Measurements from ENCODE around the gene ANKRD40CL.

Gene ANKRD40CL

DNA sequence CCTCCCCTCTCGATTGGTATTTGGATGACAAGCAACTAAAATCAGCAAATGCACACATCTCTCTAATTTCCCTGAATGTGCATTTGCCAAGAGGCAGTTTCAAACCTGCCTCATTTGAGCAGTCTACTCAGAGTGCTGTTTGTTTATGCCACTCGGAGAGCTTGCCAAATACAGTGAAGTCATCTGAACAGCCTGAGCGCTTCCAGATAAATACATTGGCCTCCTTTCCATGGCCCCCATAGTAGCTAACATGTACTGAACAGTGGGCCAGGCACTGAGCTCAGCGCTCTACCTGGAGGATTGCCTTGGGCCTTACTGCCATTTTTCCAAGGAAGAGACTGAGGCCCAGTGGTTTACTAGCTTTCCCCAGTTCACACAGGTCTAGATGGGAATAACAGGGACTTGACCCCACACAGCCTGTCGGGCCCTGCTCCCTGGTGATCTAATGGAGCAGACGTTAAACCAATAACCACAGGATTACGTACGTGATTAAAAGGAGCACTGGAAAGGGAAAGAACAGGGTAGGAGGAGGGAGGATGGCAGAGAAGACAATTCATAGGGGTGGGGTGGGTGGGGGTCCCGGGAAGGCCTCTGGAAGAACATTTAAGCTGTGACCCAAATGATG, 18.7 kb upstream of the ANKRD40CL start:
- no peak for DNase-seq

DNA sequence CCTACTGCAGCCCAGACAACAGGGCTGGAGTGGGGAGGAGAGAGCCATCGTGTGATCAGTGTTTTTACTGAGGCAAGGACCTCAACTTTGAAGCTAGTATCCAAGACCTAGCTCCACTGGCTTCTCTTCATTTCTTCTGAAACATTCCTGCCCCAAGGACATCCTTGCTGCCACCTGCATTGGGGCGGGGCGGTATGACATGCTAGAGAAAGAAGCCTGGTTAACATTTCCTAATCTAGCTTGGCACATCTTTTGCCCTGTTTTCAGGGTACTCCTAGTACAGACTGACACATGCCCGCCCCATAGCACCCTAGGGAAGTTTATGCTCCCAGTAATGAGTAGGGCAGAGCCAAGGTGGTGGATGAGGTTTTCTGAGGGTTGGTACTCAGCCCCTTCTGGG, 17.8 kb upstream of the ANKRD40CL start:
- no peak for DNase-seq

DNA sequence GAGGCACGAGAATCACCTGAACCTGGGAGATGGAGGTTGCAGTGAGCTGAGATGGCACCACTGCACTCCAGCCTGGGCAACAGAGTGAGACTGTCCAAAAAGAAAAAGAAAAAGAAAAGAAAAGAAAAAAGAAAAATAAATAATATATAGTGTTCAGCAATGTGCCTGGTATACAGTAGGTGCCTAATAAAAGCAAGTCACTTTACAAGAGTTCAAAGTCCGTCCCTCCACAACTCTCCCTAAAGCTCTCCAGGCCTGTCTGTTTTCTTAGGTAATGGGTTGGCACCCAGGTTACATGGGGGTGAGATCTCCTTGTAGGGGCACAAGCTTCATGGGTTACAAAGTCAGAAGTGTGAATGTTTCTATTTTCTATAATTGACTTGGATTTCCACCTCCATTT, 16.6 kb upstream of the ANKRD40CL start:
- no peak for DNase-seq

DNA sequence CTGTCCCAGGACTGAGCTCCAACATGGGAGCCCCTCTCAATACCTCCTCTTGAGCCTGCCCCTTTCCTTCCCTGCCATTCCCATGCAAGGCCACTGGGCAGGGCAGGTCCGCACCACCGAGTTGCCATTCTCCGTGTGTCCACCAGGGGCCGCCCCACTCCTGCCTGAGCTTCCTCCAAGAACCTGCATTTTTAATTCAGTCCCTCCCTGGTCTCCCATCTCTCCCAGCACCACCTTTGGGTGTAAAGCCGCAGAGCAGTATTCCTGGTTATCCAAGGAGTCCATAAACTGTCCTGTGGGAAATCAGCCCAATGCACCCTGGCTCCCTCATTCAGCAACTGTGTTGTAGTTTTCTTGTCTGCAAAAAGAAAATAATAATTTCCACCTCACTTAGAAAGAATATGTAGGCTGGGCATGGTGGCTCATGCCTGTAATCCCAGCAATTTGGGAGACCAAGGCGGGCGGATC, 15.9 kb upstream of the ANKRD40CL start:
- DNase-seq, result peak; percentile 85

DNA sequence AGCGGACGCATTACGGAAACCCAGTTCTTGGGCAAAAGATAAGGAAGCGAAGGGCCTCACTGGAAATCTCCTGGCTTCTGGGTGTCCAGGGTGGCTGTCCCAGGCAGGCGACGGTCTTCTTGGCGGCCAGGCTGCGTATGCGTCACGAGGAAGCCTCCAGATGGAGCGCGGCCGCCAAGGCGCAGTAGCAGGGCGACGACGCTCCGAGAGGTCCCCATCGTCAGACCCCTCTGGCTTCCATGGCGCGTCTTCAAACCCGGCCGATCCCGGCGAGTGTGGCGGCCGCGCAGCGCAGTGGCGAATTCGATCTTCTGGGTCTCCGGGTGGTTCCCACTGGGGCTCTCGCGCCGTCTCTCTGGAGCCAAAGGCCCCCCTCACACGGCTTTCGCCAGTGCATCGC, 13.8 kb upstream of the ANKRD40CL start:
- peak; percentile 10 for DNase-seq

DNA sequence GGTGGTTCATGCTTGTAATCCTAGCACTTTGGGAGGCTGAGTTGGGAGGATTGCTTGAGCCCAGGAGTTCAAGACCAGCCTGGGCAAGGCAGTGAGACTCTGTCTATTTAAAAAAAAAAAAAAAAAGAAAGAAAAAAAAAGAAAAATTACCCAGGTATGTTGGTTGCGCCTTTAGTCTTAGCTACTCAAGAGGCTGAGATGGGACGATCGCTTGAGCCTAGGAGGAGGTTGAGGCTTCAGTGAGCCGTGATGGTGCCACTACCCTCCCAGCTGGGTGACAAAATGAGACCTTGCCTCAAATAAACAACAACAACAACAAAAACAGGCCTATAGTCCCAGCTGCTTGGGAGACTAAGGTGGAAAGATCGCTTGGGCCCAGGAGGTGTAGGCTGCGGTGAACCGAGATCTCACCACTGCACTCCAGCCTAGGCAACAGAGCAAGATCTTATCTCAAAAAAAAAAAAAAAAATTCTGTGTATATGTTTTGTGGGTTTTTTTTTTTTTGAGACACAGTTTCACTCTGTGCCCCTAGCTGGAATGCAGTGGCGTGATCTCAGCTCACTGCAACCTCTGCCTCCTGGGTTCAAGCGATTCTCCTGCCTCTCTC, 12.5 kb upstream of the ANKRD40CL start:
- DNase-seq, result peak; percentile 56

DNA sequence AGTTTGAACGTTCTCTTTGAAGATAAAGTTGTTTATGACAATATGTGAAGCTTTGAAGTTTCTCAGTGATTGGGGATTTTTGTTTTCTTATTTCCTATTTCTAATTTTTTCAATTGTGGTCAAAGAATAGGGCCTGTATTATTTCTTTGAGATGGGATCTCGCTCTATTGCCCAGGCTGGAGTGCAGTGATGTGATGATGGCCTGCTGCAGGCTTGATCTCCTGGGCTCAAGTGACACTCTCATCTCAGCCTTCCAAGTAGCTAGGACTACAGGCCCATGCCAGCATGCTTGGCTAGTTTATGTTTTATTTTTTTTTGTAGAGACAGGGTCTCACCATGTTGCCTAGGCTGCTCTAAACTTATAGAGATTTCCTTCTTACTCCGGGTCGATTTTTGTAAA, 11.7 kb upstream of the ANKRD40CL start:
- no peak for DNase-seq

DNA sequence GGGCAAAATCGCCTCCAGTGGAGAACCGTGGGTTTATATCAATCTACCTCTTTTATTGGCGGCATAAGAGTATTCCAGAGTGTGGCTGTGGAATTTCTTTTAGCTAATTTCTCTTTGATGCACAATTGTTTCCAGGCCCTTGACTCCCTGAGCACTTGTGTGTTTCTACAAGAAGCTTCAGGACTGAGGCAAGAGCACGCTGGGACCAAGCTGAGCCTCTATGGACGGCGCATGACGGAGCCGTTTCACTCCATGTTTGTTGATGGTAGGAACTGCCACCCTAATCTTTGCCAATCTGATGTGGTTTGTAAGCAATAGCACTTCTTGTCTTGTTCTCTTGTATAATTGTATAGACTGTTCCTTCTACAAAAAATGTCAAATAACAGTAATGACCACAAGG, 11.2 kb upstream of the ANKRD40CL start:
- DNase-seq, result no peak

DNA sequence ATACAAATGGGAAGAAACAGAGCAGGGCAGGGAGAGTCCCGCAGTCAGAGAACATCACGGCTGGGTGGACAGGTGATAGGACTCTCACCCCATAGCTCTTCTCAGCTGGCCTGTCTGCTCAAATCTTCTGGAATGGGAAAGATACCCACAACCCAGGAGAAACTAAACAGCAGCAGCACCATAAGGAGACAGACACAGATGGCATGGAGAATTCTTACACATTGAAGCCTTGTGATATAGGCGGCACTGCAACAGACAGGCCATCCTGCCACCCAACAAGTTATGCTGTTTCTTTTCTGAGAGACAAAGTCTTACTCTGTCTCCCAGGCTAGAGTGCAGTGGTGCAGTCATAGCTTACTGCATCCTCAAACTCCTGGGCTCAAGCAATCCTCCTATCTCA, 8.6 kb upstream of the ANKRD40CL start:
- DNase-seq, result no peak

DNA sequence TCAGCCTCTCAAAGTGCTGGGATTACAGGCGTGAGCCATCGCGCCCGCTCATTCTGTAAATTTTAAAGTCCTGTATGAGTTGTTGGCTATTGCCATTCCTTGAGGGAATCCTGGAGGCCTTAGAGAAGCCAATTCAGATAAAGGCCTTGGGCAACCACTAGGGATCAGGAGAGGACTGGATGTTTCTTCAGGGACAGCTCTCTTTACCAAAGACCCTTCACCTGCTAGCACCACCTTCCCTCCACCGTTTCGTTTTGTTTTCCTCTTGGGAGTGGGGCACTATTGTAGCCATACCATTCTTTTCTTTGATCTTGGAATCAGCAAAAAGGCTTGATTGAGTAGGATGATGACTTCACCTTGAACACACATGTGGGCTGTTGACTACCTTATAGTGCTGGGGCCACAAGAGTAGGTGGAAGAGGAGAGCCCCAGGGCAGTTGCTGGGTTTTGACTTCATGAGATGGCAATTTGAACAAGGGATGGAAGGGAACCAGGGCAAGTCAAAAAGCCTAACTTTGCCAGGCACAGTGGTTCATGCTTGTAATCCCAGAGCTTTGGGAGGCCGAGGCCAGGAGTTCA, 7.0 kb upstream of the ANKRD40CL start:
- no peak for DNase-seq

DNA sequence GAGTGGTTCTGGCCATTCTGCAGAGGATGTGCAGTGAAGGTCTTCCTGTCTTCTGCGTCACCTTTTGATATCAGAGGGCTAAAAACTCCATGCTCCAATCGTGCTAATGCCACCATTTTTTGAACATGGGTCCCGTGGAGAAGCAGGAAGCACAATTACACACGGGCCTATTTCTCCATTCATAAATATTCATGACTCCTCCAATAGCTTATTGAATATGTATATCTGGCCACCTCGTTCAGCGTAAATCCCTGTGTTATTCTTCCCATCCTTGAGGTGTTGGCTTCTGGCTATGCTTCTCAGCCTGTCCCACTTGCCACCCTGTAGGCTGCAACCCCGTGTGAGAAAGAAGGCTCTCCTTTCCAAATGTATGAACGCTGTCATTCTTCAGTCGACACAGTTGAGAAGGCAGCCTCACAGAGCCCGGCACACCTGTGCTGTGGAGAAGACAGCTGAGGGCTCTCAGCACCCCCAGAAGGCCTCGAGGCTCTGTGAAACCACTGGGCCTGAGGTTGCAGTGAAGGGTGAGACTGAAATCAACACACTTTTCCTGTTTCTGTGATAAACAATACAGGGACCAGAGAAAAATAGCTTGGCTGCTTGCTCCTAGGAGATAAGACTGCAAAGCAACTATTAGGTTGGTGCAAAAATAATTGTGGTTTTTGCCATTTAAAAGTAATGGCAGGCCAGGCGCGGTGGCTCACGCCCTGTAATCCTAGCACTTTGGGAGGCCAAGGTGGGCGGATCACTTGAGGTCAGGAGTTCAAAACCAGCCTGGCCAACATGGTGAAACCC, 4.9 kb upstream of the ANKRD40CL start:
- no peak for DNase-seq

DNA sequence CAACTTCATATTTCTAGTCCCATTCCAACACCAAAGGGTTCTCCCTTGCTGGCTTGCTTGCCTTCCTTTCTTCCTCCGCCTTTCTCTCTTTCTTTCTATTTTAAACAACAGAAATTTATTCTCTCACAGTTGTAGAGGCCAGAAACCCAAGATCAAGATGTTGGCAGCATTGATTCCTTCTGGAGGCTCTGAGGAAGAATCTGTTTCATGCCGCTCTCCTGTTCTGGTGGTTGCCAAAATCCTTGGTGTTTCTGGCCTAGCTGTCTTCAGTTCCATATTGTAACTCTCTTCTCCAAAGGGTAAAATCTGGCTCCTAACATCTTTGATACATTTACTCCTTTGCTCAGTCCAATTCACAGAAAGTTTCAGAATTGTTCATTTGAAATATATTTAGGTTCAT, 3.0 kb upstream of the ANKRD40CL start:
- DNase-seq, result no peak

DNA sequence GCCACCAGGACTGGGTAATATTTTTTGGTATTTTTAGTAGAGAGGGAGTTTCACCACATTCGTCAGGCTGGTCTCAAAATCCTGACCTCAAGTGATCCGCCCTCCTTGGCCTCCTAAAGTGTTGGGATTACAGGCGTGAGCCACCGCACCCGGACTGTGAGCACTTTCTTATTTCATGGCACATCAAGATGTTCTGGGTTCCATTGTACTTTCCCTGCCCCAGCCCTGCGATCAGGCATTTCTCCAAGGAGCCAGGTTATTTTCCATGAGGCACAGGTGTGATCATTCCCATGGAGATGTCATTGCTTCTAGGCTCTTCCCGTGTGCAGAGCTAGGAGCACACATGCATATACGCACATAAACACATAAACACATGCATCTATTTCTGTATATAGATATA, 2.6 kb upstream of the ANKRD40CL start:
- DNase-seq, result no peak

DNA sequence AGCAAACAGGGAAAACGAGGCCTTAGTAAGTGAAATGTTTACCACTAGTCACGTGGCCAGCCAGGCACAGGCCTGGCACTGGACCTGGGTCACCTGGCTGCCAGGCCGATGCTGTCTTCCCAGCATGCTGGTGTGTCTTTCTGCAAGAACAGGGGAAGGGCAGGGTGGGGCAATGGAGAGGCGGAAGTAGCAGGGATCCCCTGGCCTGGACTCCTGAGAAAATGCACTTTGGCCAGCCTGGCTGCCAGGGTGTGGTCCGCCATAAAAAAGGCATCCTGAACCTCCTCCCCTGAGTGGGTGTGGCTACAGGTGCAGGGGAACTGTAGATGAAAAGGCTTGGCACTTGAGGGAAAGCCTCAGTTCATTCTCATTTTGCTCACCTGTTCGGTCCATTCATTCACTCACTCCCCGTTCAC, 1.0 kb upstream of the ANKRD40CL start:
- no peak for DNase-seq

DNA sequence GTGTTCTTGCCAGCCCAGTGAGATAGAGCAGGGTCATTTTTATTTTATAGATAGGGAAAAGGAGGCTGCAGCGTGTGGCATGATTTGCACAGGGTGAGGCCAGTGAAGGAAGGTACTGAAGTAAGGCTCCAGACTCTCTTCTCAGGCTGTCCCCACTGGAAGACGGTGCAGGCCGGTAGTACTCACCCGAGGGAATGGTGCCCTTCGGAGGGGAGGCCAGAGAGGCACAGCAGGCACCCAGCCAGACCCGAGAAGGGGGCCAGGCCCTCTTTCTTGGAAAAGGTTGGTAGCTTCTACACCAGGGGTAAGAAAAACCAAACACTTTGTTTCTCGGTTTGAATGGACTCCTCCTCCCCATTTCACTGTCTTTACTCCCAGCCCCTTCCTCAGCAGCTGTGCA, 288 bp downstream of the ANKRD40CL start:
- no peak for DNase-seq

DNA sequence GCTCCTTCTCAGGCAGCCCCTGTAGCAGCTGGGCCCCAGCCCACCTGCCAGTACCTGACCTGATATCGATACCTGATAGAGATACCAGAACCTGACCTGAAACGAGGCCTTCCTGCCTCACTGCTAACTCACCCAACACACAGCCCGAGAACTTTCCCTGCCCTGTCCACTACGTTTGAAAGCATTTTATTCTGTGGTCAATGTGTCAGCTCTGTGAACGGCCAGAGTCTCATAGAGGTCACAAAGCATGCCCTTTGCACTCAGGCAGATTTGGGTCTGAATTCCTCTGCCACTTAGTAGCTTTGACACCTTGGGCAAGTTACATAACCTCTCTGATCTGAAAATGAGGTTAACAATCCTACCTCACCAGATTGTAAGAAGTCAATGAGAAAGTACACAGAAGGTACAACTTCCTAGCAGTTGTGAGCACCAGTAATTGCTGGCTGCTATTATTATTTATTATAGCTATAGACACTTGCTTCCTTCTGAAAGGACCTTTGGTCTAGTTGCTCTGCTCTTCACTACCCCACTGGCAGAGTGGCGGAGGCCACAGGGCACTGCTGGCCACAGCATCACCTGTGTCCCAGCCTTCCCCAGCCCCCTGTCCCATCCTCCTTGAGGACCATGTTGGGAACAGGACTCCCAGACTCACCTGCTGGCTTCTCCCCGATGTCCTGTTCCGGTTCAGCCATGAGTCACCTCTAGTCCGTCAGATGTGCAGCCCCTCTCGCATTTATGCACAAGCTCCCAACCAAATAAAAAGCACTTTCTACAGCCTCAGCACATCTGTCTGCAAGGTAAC, 895 bp downstream of the ANKRD40CL start:
- no peak for DNase-seq

DNA sequence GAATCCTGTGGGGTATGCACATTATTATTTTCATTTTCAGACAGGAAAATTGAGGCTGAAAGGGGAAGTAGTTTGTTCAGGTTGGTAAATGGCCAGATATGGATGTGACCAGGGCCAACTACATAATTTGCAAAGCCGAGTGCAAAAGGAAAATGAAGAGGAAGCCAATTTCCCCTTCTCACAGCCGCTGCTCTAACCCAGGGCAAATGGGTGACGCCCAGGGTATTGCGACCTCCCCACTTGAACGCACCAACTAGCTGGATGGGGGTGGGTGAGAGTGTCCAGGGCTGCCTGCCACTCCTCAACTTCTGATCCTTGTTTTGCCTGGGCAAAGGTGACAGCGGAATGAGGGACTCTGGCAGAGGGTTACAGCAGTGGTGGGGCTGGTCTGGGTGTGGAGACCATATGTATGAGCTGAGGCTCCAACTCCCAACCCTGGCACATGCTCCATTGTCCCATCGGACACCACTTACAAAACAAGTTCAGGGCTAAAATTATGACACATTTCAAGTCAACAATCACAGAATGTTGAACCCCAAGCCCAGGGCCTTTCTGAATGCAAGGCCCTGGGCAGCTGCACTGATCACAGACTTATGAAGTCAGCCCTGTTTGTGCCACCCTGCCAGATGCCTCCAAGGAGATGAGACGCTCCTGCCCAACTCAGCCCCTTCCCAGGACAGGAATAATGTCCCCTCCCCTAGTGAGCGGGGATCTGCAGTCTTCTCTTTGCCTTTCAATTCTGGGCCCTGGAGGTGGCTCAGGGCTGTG, 1.7 kb downstream of the ANKRD40CL start:
- no peak for DNase-seq

DNA sequence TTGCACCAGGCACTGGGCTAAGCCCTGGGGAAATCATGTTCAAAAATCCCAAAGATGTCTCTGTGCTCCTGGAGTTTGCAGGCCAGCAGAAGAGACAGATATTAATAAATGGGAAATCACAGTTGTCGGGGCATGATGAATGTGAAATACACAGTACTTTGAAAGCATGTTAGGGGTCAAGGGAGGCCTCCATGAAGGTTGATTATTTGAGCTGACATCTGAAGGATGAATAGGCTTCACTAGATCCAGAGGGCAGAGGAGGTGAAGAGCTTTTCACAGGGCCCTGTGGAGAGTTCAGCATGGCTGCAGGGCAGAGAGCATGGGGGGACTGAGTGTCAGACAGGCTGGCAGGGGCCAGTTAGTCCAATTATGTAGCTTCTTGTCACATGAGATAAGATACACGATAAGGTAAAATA, 2.6 kb downstream of the ANKRD40CL start:
- no peak for DNase-seq

DNA sequence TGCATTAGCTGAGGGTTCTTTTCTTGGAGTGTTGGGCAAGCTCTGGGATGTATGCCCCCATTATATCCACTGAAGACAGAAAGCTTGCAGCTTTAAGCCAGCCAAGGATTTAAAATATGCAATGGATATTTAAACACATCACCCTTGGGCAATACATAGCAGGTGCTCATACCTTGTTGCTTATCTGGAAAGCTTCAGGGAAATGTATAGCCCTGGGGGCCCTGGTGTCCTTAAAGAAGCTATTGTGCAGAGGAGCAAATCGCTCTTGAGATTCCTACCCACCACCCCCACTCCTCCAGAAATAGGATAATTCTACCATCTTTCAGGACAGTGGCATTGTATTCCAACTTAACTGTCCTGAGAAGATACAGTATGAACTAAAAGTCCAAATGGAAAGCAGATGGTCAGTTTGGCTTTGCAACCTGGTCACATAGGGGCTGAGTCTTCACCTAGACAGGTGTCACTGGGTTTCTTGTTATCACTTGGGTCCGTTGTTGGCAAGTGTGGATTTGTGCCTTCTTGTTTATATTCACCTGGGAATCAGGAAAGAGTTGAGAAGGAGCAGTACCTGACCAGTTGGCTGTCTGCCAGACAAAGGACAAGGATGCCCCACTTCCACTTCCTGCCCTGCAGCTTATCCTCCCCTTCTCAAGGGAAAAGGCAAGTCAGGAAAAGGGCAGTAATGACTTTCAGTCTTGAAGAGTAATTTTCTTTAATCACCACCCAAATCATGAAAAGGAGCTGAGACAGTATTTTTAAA, 3.4 kb downstream of the ANKRD40CL start:
- DNase-seq, result no peak

DNA sequence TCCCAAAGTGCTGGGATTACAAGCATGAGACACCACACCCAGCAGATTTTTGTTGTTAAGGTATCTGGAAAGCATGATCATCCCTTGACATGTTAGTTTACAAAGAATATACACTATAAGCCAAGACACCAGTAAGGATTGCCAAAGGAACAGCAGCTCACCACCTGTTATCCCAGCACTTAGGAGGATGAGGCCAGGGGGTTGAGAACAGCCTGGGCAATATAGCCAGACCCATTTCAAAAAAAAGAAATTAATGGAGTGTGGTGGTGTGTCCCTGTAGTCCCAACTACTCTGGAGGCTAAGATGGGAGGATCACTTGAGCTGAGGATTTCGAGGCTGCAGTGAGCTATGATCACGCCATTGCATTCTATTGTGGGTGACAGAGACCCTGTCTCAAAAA, 5.1 kb downstream of the ANKRD40CL start:
- DNase-seq, result no peak

DNA sequence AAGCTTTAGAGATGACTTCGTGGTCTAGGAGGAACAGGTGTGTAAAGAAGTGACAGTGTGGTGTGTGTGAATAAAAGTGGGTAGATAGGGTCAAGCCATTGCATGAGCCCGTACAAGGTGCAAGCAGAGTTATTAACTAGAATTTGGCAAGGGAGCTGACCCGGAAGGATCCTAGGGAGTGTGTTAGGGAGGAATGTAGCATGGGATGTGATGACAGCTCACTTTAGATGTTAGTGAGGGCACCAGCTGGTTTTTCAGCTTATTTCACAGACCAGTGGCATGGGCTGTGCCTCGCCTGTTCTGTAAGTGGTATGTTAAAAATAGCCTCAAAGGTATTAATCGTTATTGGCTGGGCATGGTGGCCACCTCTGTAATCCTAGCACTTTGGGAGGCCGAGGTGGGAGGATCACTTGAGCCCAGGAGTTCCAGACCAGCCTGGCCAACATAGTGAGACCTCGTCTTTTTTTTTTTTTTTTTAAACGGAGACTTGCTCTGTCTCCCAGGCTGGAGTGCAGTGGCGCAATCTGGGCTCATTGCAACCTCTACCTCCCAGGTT, 8.3 kb downstream of the ANKRD40CL start:
- no peak for DNase-seq

All from CD4-positive, alpha-beta T cell treated with Interleukin-17A for 4 hours (primary cell).